Ovary (tissue), 9 donors: ENCODE data around the gene SUV39H1. TPM values are rescaled to one million over a fixed set of nuclear protein-coding genes. Genes with fewer than 3 reads are reported as not detected.

Experiments
- DNase-seq, 5 donors: peaks; one replicate each; pipeline ENCODE4 v3.0.0-alpha.2; 2019 to 2020
- H3K27ac ChIP-seq, 2 donors: fragments of 200-600 bp; one replicate each; pipeline versions ENCODE4 v1.5.1 to v1.8.0; 2019 to 2022
- H3K27me3 ChIP-seq: fragments of 200-600 bp; one replicate; pipeline ENCODE4 v1.8.0; 2022
- H3K36me3 ChIP-seq: fragments of 200-600 bp; sonication (generic); one replicate; pipeline ENCODE4 v1.5.1; 2019
- H3K4me1 ChIP-seq: one replicate; pipeline ENCODE4 v1.8.1; 2013; ENCODE audit warnings: mild to moderate bottlenecking, moderate library complexity; ENCODE audit not compliant: insufficient read depth
- H3K4me3 ChIP-seq: fragments of 200-600 bp; sonication (generic); one replicate; pipeline ENCODE4 v1.5.1; 2017
- H3K9me3 ChIP-seq, 2 donors: fragments of 200-600 bp in 1 of 2; sonication (generic) in 1 of 2; one replicate each; pipeline versions ENCODE4 v1.5.1 to v1.8.1; 2013 to 2019; ENCODE audit warnings: mild to moderate bottlenecking in 1 of 2, moderate library complexity in 1 of 2
- CTCF ChIP-seq, 3 donors: fragments of 450-650 bp in 2 of 3; fragments of 200-600 bp in 1 of 3; IDR thresholded peaks; one replicate each; pipeline versions ENCODE4 v1.5.1 to v1.8.0; 2016 to 2022; ENCODE audit warnings: antibody characterized with exemption in 3 of 3, mild to moderate bottlenecking in 1 of 3
- EP300 ChIP-seq: sonication (generic); formaldehyde crosslinking; IDR thresholded peaks from one replicate; pipeline ENCODE4 v1.6.1; 2017; ENCODE audit warnings: antibody characterized with exemption
- POLR2A ChIP-seq: fragments of 450-650 bp; IDR thresholded peaks from one replicate; pipeline ENCODE4 v1.6.1; 2017; ENCODE audit warnings: antibody characterized with exemption, mild to moderate bottlenecking, moderate library complexity
- WGBS, 3 donors: extraction: QIAGEN DNeasy Blood & Tissue Kit in 1 of 3; methylation state at CpG; one replicate each; pipeline versions ENCODE4 v1.1.5 to v1.1.7; 2013 to 2017; 5-methylcytosine and 5-hydroxymethylcytosine counted together
- intact Hi-C, 4 donors: fragments of 100-400 bp; cut with DNase I; formaldehyde crosslinking; loops; one replicate each; pipeline versions ENCODE4 v1.11.0 to v1.15.1; 2022 to 2023
- polyA plus RNA-seq, 2 donors: library from polyadenylated mRNA; stranded (reverse); fragments of 200-250 nt in 1 of 2; fragments of 350-450 nt in 1 of 2; fragmentation: Illumina TruSeq in 1 of 2; extraction: RNeasy Lipid Tissue Mini Kit (QIAGEN cat#74804) in 1 of 2; gene quantifications; one replicate each; pipeline ENCODE4 v1.2.3, GENCODE V29; 2013 to 2014
- total RNA-seq, 7 donors: library from RNA; depleted of rRNA in 2 of 7; stranded (reverse); fragments of >200 nt in 2 of 7; fragmentation: NEBNext Ultra II Directional in 3 of 7; extraction: Animal tissue kit (Norgen Biotek cat#: 25700) in 3 of 7; gene quantifications; one replicate each; pipeline versions ENCODE4 v1.1.0 to v1.2.4, GENCODE V29; 2016 to 2023
- donor health status: DM: no; HTN: no; CAD: no; lungs with moderate emphysema.
- donor health status: DM: no; HTN: no; CAD: no.
- donor health status: Bipolar disorder and iron deficiency.
- donor health status: DM: yes; HTN: yes; CAD: no.
- donor health status: DM: no; HTN: no; CAD: no.
- donor health status: DM: yes; HTN: yes; CAD: no.

SUV39H1 gene
- total and polyA plus RNA-seq, 9 donors, result 3.2 to 7.7 (median 5.2) TPM

- Histone ChIP-seq H3K27ac (no peak overlapping the region), H3K4me1 (no peaks in the 10 kb centered on the region), H3K9me3 (no peaks in the 10 kb centered on the region), H3K27me3 (no peaks in the 10 kb centered on the region), H3K36me3 (no peaks in the 10 kb centered on the region), H3K4me3 (no peak overlapping the region)
- TF ChIP-seq POLR2A, result no peak
- no peak for TF ChIP-seq EP300
- no peak for TF ChIP-seq CTCF (IDR thresholded peaks at IDR 0.05)
- WGBS, 3 donors, result 64 to 65% (median 65%) methylated on average over 7 of the region's 7 CpGs
- intact Hi-C loops, result no loop called here
- DNase-seq, result no peak
Observed at GRCh38 chrX:48703228-48703627, 6.7 kb downstream of the SUV39H1 start.

DNA sequence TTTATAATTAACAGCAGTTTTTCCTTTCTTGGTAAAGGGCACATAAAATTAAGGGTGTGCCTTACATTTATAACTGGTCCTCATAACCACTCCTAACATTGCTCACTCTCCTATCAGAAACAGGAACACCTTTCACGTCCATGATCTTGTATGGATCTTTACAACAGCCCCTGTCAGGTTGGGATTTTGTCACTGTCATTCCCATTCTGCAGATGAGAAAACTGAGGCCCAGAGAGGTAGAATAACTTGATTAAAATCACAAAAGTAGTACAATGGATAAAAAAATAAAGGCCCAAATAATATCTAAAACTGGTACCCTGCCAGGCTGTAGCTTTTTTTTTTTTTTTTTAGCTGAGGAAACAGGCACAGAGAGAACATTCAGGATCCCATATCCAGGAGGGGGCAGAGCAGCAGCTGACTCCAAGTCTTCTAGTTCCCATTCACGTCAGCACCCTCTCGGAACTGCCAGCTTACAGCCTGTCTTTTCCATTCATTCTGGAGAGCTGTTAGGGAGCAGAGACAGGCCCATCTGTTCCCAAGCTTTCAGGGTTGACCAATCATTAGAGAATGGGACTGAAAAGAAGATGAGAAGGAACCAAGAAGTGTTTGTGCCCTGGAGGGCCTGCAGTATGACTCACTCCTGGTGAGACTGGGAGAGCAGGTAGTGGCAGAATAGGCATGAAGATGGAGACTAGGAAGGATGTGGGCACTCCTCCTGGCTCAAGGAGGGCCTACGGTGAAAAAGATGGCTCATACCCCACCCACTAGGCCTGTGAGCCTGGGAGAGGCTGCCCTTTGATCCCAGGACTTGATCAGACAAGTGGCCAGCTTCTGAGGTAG lies 7.3 kb downstream of the SUV39H1 start:
- DNase-seq, result no peak
- no peak overlapping the region for H3K4me3 ChIP-seq
- H3K27me3 ChIP-seq, result no peaks in the 10 kb centered on the region
- intact Hi-C loops, result no loop called here
- TF ChIP-seq CTCF (IDR thresholded peaks at IDR 0.05) (no peak), EP300 (no peak), POLR2A (no peak)
- H3K9me3 ChIP-seq, result no peaks in the 10 kb centered on the region
- WGBS, 3 donors, result 45 to 59% (median 51%) methylated on average over 4 of the region's 4 CpGs
- H3K27ac ChIP-seq, result no peak overlapping the region
- H3K36me3 ChIP-seq, result no peaks in the 10 kb centered on the region
- H3K4me1 ChIP-seq, result no peaks in the 10 kb centered on the region

- H3K27me3 ChIP-seq, result no peaks in the 10 kb centered on the region
- TF ChIP-seq EP300 (no peak), CTCF (IDR thresholded peaks at IDR 0.05) (no peak), POLR2A (no peak)
- intact Hi-C loops, result no loop called here
- no peaks in the 10 kb centered on the region for H3K9me3 ChIP-seq
- H3K27ac ChIP-seq, result no peak overlapping the region
- H3K36me3 ChIP-seq, result no peaks in the 10 kb centered on the region
- H3K4me3 ChIP-seq, result no peak overlapping the region
- no peak for DNase-seq
- H3K4me1 ChIP-seq, result no peaks in the 10 kb centered on the region
- WGBS, 3 donors, result 76 to 88% (median 79%) methylated on average over 12 of the region's 12 CpGs
Observed at GRCh38 chrX:48705871-48706270, 9.3 kb downstream of the SUV39H1 start.

GRCh38 chrX:48709522-48710112 lies 13.1 kb downstream of the SUV39H1 start:
- intact Hi-C loops, result no loop called here
- H3K36me3 ChIP-seq, result no peaks in the 10 kb centered on the region
- H3K27ac ChIP-seq, result no peak overlapping the region
- no peaks in the 10 kb centered on the region for H3K27me3 ChIP-seq
- no peak overlapping the region for H3K4me3 ChIP-seq
- no peak for DNase-seq
- TF ChIP-seq EP300, result no peak
- TF ChIP-seq POLR2A, result no peak
- TF ChIP-seq CTCF (IDR thresholded peaks at IDR 0.05), result no peak
- no peaks in the 10 kb centered on the region for H3K9me3 ChIP-seq
- WGBS, 3 donors, result 84 to 91% (median 88%) methylated on average over 7 of the region's 7 CpGs
- H3K4me1 ChIP-seq, result no peaks in the 10 kb centered on the region
